Caki2 (cell line): ENCODE measurements around the gene TBCD. TPM values are rescaled to one million over a fixed set of nuclear protein-coding genes. Genes with fewer than 3 reads are reported as not detected.
A peak's percentile ranks its signal among the peaks of the same experiment; 100 is the strongest.
"Not testable (repeated sequence)": the region's sequence is repeated elsewhere in the genome, so short reads cannot be mapped to it uniquely, and the experiment has no call there.

Experiments
- DNase-seq: peaks from one replicate; pipeline ENCODE4 v3.0.0-alpha.2; 2015; ENCODE audit warnings: low read depth
- in situ Hi-C: cut with HindIII; loops from 2 replicates; pipeline ENCODE4 v1.10.0; 2016; ENCODE audit warnings: low sequenced_read_pairs, low pct_unique_long_range_greater_than_20kb, mixed read lengths
- total RNA-seq: library from RNA; depleted of rRNA; stranded (reverse); fragments of >200 nt; shearing (Covaris generic); gene quantifications from 2 replicates; pipeline ENCODE4 v1.2.3, GENCODE V29; 2014; ENCODE audit warnings: low replicate concordance

TBCD gene
- total RNA-seq, 1 experiment from 2014 or later = 138 TPM

DNA sequence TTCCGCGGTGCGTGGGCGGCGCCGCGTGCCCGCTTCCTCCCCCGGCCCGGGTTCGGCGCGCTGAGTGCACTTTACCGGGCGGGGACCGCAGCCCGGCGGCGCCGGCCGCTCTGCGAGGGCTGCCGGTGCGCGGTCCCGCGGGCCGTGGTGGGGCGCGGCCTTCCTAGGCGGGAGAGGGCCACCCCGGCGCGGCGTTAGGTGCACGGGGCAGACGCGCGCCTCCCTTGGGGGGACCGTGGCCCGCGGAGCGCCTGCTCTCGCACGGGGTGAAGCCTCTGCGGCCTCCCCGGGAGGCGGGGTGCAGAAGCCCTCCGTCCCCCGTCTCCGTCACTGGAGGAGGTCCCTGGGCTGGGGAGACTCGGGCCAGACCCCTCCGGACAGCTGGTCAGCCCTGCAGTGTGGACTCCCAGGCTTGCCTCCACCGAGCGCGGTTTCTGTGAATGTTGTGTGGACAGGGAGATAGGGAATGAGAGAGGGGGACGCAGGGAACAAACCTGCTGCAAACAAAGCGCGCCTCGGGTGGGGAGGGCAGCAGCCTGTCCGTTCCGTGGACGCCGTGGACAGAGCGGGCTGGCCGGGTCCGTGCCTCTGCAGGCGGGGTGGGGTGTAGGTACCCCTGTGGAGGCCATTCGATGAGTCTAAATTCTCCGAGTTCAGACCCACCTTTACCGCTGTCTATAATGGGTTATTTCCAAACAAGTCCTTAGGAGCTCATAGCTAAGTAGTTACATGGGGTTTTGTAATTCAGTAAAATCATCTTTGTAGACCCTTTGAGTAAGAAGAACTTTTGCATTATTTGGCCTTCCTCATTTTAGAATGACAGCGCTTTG, 721 bp downstream of the TBCD start:
- no peak for DNase-seq
- in situ Hi-C loops = no loop called here

DNA sequence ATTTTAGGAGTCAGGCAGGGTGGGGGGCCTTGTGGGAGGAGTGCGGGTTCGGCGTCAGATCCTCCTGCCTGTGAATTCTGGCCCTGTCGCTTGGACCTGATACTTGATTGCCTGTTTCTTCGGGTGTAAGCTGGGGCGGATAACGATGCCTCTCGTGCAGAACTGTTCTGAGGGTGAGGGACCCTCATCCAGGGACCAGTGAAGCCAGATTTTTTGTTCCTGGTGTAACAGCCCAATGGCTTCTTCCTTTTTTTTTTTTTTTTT, 1.3 kb downstream of the TBCD start:
- in situ Hi-C loops = no loop called here
- no peak for DNase-seq

DNA sequence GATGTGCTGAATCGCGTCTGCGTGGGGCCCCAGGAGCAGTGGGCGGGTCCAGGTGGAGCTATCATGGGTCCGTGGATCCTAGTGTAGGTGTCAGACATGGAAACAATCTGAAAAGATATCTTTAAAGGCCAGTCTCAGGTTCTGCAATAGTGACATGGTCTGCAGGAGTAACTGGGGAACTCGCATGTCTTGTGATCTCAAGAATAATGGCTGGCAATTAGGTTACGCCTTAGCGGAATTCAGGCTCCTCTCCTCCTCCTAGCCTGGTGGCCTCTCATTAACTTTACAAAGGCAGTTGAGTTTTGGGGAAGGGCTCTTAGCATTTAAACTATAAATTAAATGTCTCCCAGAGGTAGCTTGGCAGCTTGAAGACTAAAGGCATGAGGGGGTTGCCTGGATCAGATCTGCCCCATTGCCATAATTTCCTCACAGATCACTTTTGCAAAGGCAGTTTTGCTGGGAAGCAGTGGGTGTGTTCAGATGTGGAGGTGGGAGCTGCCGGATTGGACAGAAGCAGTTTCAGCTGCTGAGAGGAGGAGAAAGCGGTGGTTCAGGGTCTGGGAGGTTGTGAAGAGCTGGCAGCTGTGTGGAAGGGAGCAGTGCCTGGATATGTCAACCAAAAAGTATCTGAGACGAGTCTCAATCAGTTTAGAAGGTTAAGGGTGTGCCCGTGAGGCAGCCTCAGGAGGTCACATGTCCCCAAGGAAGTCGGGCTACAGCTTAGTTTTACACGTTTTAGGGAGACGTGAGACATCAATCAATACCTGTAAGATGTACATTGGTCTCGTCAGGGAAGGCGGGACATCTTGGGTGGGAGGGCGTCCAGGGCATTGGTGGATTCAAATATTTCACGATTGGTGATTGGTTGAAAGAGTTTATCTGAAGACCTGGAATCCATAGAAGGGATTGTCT, 2.7 kb downstream of the TBCD start:
- in situ Hi-C loops = no loop called here
- DNase-seq = peak; percentile 78

DNA sequence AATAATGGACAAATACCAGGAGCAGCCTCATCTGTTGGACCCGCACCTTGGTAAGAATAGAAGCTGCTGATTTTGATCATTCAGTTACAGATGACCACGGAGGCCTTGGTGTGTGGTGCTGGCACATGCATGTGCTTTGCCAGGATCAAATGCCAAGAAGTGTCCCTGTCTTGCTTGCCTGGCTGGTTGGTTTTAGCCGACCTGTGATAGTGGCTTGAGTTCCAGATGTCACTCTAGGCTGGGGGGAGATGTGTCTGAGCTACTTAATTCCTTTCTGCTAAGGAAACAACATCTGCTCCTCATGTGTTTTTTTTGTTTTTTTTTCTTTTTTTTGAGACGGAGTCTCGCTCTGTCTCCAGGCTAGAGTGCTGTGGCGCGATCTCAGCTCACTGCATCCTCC, 4.3 kb downstream of the TBCD start:
- in situ Hi-C loops = no loop called here
- DNase-seq = no peak

DNA sequence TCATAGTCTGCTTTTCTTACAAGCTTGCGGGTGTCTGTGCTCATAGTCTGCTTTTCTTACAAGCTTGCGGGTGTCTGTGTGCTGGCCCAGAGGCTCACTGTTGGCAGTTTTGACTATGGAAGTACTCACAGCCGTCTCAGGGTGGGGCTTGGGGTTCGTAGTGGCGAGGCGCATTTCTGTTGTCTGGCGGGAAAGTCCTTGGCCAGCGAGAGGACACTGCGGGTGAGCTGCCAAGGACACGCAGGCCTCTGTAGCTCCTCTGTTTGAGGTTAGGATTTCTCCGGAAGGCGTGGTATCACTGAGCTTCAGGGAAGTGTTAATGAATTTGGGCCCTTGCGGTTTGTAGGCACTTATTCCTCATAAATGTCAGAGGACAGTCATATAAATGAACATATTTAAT, 13.5 kb downstream of the TBCD start:
- in situ Hi-C loops = no loop called here

DNA sequence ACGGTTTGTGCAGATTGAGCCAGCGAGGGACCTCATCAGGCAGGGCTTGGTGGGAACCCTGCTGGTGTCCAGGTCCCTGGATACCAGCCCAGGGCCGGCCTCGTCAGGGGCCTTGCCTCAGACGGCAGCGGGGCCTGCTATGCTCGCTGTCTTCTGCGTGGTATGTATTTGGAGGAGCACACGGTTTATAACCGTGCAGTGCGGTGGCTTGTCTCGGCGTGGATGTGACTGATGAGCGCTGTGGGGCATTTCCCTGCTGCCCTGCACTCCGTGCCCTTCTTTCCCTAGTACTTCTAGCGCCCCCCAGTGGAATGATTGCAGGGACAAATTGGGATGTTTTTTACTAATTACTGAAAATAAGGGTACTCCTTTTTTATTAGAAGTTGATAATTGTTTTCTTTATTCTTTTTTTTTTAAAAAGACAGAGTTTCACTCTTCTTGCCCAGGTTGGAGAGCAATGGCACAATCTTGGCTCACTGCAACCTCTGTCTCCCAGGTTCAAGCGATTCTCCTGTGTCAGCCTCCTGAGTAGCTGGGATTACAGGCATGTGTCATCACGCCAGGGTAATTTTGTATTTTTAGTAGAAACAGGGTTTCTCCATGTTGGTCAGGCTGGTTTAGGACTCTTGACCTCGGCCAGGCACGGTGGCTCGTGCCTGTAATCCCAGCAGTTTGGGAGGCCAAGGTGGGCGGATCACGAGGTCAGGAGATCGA, 15.3 kb downstream of the TBCD start:
- in situ Hi-C loops = no loop called here
- DNase-seq = peak; percentile 15

More for the DNA sequence above, 13.5 kb downstream of the TBCD start:
- no peak for DNase-seq

DNA sequence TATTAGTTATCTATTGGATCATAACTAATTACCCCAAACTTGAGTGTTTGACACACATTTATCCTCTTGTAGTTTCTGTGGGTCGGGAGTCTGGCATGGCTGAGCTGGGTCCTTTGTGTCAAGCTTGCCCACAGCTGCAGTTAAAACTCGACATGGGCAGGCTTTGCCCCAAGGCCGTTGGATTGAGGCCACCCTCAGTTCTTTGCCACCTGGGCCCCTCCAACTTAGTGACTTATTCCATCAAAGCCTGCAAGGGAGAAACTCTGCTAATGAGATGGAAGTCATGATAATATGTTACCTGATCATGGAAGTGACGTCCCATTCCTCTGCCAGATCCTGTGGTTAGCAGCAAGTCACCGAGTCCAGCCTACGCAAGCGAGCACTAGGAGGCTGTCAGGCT, 17.2 kb downstream of the TBCD start:
- DNase-seq = no peak
- in situ Hi-C loops = no loop called here

DNA sequence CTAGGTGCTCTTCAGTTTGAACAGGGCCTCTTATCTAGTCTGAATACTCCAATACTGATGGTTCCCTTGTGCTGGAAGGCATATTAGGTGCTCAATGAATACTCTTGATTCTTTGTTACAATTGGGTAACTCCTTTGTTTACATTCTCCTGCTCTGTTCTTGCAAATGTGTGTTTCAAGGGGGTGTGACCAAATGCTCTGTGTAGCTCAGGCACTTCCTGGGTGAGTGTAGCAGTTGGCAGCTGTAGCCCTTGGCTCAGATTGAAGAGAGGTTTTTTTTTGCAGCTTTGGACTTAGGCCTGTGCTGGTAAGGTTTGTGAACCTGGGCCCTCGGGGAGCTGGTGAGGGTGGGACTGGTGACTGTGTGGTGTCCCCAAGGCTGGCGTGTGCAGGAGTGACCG, 20.2 kb downstream of the TBCD start:
- peak; percentile 44 for DNase-seq
- in situ Hi-C loops = no loop called here

DNA sequence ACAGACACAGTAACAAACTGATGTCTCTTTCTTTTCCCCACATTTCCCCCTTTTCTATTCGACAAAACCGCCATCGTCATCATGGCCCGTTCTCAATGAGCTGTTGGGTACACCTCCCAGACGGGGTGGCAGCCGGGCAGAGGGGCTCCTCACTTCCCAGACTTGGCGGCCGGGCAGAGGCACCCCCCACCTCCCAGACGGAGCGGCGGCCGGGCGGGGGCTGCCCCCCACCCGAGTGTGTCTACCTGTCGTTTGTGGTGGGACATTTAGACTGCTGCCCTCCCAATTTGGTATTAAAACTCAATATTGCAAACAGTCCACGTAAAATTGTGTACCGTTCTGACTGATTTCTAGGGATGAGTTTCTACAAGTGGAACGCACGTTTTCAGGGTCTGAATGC, 22.6 kb downstream of the TBCD start:
- in situ Hi-C loops, DNase-seq: not testable (repeated sequence)

DNA sequence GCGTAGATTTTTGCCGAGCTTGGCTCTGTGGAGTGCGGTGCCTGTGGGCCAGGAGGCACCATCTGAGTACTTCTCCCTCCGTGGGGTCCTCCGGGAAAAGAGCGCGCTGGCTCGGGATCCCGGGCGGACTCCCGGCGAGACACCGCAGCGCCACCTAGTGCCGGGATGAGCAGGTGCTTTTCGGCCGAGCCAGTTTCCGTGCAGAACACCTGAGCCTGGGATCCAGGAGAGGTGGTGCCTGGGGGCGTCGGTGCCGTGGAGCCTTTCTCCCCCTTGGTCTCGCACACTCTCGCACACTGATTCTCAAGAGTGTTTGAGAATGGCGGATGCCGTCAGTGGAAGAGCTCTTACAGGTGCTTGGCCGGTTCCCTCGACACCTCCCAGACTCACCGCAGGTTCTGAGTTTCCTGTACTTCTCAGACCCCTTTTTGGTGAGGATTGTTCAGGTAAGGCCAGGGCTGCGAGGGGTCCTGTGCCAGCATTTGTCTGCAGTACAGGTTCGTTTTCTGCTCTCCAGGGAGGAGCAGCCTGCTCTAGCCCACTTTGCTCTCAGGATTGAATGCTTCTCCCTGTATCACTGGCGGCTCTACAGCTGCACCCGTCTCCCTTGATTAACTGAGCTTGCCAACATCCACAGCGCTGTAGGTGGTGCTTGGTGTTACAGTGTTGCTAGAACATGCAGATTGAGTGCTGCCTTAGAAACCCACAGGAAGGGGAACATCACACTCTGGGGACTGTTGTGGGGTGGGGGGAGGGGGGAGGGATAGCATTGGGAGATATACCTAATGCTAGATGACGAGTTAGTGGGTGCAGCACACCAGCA, 23.3 kb downstream of the TBCD start:
- in situ Hi-C loops = no loop called here
- peak; percentile 62 for DNase-seq

DNA sequence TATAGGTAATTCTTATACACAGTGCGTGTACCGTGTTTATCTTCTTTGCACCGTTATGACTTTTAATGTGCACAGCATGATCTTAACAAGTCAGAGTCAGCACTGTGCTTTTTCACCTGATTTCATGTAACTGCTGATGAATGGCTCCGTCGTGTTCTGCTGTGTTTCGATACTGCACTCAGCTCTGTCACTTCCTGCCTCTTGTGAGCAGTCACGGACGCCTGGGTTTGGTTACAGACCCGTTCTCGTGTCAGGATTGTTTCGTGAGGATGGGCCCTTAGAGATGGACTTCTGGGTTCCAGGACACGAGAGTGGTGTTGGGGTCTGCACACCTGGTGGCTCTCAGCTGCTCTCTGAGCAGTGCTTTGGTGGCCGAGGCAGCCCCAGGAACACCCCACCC, 24.6 kb downstream of the TBCD start:
- no peak for DNase-seq
- in situ Hi-C loops = no loop called here

DNA sequence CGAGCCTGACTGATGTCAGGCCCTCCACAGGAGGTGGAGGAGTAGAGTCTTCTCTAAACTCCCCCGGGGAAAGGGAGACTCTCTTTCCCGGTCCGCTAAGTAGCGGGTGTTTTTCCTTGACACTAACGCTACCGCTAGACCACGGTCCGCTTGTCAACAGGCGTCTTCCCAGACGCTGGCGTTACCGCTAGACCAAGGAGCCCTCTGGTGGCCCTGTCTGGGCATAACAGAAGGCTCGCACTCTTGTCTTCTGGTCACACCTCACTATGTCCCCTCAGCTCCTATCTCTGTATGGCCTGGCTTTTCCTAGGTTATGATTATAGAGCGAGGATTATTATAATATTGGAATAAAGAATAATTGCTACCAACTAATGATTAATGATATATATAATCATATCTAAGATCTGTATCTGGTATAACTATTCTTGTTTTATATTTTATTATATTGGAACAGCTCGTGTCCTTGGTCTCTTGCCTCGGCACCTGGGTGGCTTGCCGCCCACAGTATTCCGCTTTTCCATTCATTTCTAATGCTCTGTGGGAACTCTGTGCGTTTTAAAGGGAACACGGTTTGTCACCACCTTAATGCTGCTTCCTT, 26.0 kb downstream of the TBCD start:
- in situ Hi-C loops, DNase-seq: not testable (repeated sequence)

DNA sequence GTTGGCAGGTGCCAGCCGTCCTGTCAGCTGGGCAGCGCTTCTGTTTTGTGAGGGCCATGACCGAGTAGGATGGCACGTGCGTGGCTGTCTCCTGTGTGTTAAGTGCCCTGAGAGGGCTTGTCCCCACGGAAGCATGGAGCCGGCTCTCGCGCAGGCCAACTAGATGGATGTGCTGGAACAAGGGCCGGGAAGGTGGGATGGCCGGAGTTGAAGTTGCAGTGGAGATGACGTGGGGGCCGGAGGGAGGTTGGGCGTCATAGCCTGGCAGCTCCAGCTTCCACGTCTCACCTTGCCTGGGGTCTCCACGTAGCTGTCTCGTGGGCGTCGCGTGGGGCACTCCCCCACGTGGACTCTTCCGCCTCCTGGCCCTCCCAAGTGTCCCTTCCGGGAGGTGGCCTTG, 27.7 kb downstream of the TBCD start:
- in situ Hi-C loops = no loop called here
- no peak for DNase-seq

DNA sequence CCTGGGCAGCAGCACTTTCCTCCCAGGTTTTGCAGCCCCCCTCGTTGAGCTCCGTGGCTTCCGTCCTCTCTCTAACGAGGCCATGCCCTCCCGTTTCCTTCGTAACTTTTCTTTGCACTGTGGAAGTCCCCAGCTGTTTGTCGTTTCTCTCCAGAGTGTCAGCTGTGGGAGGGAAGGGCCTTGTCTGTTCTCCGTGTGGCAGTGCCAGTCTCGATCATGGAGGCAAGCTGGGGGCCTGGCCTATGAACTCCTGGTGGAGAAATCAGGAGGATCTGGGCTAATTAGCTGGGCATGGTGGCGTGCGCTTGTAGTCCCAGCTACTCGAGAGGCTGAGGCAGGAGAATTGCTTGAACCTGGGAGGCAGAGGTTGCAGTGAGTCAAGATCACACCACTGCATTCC, 28.3 kb downstream of the TBCD start:
- in situ Hi-C loops = no loop called here
- no peak for DNase-seq

DNA sequence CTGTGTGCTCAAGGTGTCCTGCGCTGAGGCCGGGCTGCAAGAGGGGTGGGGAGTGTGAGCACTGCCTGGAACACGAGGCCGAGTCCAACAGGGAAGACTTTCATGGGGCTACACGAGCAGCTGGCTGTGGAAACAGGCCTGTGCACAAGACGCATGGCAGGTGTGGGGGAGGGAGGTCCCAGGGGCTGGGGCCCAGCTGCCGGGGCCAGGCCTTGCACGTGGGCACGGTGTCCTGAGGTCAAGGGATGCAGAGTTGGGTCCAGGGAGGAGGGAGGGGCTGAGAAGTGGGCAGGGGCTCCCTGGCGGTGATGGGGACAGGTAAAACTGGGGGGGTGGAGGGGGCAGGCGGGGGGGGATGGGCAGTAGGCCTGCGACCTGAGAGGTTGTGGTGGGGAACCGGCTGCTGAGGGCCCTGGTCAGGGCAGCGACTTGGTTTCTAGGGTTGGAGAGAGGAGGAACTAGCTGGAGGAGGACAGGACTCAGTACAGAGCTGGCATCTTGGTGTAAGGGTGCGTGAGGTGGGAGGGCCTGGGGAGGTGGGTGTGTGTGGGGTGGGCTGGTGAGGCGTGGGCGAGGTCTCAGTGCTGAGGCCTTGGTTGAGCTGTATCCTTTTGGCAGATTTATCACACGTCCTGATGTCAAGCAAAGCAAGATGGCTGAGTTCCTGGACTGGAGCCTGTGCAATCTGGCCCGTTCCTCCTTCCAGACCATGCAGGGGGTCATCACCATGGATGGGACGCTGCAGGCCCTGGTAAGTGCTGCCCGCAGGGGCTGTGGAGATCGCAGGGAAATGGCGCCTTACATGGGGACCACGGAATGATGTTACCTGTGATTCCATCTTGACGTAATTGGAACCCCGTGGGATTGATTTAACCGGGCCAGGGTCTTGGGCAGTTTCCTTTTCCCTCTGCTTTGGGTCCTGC, 29.4 kb downstream of the TBCD start:
- no peak for DNase-seq
- in situ Hi-C loops = no loop called here

DNA sequence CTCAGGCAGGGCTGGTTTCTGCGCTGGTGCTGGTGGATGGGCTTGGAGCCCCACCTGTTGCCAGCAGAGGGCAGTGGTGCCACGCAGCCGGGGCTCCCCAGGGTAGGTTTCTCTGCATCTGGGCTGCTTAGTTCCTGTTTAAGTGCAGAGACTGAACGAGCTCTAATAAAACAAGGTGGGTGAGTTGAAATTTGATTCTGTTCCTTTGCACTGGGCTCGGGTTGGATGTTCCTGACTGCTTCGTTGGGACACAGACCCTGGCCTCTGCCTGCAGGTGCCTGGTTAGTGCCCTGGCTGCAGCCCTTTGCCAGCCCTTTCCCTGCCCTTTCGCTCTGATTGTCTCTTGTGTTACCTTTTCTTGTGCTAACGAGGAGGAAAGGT, 30.0 kb downstream of the TBCD start:
- in situ Hi-C loops = no loop called here
- DNase-seq = peak; percentile 64

DNA sequence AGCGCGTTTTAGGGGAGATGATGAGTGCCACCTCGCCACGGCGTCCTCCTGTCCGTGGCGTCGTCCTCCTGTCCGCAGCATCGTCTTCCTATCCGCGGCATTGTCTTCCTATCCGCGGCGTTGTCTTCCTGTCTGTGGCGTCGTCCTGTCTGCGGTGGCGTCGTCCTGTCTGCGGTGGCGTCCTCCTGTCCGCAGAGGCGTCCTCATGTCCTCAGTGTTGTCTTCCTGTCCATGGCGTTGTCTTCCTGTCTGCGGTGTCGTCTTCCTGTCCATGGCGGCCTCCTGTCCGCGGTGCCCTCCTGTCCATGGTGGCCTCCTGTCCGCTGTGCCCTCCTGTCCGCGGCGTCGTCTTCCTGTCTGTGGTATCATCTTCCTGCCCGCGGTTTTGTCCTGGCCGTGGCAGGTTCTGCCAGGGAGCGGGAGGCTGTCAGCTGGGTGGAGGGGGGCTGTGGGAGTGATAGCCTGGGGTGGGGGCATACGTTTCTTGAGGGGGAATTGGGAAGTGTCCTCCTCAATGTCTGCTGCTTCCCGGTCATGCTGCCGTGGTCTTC, 30.9 kb downstream of the TBCD start:
- in situ Hi-C loops = no loop called here
- DNase-seq = no peak
